NB4 (cell line): ENCODE data around the gene SYCN.

Source experiments
- DNase-seq: peaks from one replicate; pipeline ENCODE4 v3.0.0; 2010; ENCODE audit warnings: low read depth
- H3K4me3 ChIP-seq: one replicate; pipeline ENCODE4 v1.5.1; 2011; ENCODE audit warnings: mild to moderate bottlenecking, low read depth, low read length, moderate library complexity
- MYC ChIP-seq: IDR thresholded peaks from 2 replicates; pipeline ENCODE4 v1.6.1; 2011; ENCODE audit warnings: low read depth, low read length
- POLR2A ChIP-seq: IDR thresholded peaks from 2 replicates; pipeline ENCODE4 v1.6.1; 2011; ENCODE audit warnings: mild to moderate bottlenecking; ENCODE audit not compliant: insufficient read length; ENCODE audit errors: extremely low read depth
- TF ChIP-seq, protein P1 (sequence below): IDR thresholded peaks from 2 replicates; pipeline ENCODE4 v1.6.1; 2011; ENCODE audit warnings: low read depth, low read length
- TF ChIP-seq, protein P2 (sequence below): IDR thresholded peaks from one replicate; pipeline ENCODE4 v1.5.1; 2012; ENCODE audit warnings: low read depth, low read length

Gene SYCN

DNA sequence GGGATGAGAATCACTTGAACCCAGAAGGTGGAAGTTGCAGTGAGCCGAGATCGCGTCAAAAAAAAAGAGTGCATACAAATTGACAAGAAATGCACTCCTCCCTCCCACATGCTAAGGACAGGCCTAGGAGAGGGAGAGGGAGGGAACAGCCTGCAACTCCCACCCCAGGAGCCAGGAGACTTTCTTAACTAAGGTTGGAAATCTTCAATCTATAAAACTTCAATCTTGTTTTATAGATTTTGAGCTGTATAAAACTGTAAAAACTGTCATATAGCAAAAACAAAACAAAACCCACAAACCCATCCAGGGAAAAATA lies 1.3 kb upstream of the SYCN start:
- DNase-seq = no peak
- no peak overlapping the region for H3K4me3 ChIP-seq
- TF ChIP-seq, protein P1, sequence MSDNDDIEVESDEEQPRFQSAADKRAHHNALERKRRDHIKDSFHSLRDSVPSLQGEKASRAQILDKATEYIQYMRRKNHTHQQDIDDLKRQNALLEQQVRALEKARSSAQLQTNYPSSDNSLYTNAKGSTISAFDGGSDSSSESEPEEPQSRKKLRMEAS = no peak
- TF ChIP-seq POLR2A = no peak

DNA sequence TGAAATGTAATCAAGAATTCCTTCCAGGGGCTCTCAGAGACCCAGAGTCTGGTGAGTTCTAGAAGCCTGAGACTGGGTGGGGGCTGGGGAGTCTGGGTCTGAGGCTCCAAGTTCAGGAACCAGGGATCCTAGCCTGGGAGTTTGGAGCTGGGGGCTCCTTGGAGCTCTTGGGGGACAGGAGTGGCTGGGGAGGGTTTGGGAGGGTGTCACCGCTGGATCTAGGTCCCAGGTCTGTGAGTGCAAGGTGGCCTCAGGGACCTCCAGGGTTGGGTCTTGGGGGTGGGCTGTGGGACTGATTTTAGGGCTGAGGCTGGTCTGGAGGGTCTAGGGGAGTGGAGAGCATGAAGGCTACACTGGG lies 1.1 kb downstream of the SYCN start:
- no peak overlapping the region for H3K4me3 ChIP-seq
- TF ChIP-seq, protein P2, sequence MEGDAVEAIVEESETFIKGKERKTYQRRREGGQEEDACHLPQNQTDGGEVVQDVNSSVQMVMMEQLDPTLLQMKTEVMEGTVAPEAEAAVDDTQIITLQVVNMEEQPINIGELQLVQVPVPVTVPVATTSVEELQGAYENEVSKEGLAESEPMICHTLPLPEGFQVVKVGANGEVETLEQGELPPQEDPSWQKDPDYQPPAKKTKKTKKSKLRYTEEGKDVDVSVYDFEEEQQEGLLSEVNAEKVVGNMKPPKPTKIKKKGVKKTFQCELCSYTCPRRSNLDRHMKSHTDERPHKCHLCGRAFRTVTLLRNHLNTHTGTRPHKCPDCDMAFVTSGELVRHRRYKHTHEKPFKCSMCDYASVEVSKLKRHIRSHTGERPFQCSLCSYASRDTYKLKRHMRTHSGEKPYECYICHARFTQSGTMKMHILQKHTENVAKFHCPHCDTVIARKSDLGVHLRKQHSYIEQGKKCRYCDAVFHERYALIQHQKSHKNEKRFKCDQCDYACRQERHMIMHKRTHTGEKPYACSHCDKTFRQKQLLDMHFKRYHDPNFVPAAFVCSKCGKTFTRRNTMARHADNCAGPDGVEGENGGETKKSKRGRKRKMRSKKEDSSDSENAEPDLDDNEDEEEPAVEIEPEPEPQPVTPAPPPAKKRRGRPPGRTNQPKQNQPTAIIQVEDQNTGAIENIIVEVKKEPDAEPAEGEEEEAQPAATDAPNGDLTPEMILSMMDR = no peak
- TF ChIP-seq POLR2A (no peak), MYC (no peak)
- TF ChIP-seq, protein P1 = no peak

DNA sequence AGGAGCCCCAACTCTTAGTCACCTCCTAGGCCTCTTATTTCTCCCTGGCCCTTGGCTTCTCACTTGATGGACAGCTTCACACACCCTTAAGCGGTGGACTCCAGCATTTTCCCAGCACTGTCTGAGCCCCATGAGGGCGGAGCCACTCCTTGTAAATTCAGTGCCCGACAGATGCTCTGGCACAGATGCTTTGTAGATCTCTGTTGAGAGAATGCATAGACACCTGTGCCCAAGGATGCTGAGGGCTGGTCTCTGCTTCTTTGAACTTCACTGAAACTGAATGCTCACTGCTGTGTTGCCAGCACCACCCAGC lies 3.3 kb downstream of the SYCN start:
- no peak for DNase-seq
- TF ChIP-seq, protein P1 = no peak
- TF ChIP-seq POLR2A = no peak
- no peak for TF ChIP-seq MYC
- TF ChIP-seq, protein P2 = no peak
- no peak overlapping the region for H3K4me3 ChIP-seq

More for the DNA sequence above, 1.1 kb downstream of the SYCN start:
- no peak for DNase-seq

DNA sequence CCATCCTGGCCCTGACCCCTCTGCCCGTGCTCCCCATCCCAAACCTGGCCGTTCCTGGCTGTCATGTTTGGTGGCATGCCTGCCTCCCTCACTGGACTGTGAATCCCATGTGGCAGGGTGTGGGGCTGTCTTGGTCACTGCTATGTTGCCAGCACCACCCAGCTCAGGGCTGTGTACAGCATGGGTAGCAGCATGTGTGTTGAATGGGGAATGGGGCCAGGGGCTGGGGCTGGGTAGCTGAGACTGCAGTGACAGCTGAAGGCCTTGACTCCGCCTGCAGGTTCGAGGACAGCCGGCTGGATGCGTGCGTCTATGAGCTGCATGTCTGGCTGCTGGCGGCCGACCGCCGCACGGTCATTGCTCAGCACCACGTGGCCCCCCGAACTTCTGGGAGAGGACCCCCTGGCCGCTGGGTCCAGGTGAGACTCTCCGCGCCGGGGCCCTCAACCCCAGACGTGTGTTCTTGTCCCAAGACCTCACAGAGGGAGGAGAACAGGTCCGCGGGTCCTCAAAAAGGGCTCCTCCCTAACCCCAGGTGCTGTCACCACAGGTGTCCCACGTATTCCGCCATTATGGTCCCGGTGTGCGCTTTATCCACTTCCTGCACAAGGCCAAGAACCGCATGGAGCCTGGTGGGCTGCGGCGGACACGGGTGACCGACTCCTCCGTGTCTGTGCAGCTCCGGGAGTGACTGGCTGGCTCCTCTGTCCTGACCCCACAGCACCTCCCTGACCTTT lies 3.8 kb downstream of the SYCN start:
- no peak overlapping the region for H3K4me3 ChIP-seq
- TF ChIP-seq MYC = no peak
- no peak for DNase-seq

DNA sequence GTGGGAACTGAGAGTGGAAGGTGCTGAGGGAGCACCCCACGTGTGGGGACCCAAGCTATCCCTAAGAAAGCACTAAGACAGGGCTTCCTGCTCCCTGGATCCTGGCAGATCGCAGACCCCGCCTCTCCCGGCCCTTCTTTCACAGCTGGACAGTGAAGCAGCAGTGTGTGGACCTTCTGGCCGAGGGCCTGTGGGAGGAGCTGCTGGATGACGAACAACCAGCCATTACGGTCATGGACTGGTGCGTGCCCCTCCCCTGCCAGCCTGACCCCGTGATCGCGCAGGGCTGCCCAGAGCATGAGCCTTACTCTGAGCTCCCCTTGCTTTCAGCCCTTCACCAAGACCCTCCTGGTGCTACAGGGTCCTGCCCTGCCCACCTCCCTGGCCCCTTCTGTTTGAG lies 5.0 kb downstream of the SYCN start:
- H3K4me3 ChIP-seq = no peak overlapping the region
- DNase-seq = no peak
- no peak for TF ChIP-seq POLR2A
- no peak for TF ChIP-seq MYC

DNA sequence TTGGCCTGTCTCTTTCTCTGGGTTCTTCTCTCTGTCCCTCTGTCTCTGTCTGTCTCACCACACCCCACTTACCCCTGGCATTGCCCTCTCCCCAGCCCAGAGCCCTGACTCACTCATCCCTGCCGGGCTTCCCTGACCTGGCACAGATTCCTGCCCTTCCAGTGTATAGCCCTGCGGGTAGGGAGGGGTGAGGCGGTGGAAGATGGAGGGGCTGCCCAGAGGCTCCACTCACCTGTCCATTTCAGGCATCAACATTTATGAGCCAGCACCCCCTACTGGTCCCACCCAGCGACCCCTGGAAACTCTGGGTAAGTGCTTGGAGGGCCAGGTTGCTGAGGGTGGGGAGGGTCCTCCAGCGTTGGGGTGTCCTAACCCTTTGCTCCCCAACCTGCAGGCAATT lies 6.3 kb downstream of the SYCN start:
- TF ChIP-seq POLR2A (no peak), MYC (no peak)
- TF ChIP-seq, protein P1 = no peak
- TF ChIP-seq, protein P2 = no peak
- DNase-seq = no peak
- H3K4me3 ChIP-seq = no peak overlapping the region

DNA sequence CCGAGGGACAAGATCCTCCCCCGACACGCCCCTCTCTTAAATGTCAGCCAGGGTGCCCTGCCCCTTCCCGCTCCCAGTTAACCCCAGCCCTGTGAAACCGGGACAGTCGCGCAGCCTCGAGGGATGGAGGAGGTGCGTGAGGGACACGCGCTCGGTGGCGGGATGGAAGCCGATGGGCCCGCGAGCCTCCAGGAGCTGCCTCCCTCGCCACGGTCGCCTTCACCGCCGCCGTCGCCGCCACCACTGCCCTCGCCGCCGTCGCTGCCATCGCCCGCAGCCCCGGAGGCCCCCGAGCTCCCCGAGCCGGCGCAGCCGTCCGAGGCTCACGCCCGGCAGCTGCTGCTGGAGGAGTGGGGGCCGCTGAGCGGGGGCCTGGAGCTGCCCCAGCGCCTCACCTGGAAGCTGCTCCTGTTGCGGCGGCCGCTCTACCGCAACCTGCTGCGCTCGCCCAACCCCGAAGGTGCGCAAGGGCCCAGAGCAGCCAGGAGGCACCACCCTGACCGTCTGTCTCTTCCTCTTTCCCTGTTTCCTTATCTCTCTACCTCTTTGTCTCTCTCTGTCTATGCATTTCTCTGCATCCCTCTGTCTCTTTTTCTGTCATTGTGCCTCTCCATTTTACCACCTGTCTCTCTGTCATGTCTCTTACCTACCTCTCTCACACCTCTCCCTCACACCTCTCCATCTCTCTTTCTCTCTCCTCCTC lies 7.1 kb downstream of the SYCN start, which contains the start of gene NCCRP1:
NCCRP1 (plus strand) TSS at position 105 of the 703 bp plus-strand sequence; CDS start at position 124, 19 bp downstream.
- DNase-seq = no peak
- H3K4me3 ChIP-seq = no peak within 1 kb of the TSS
- no peak for TF ChIP-seq POLR2A
- TF ChIP-seq, protein P1 = no peak
- TF ChIP-seq MYC = no peak
- TF ChIP-seq, protein P2 = no peak
